Right lobe of liver (tissue), 4 donors: ENCODE measurements around the gene HELZ2.

ENCODE experiments used
- POLR2A ChIP-seq: fragments of 450-650 bp; IDR thresholded peaks from one replicate; pipeline ENCODE4 v1.6.1; 2017; ENCODE audit warnings: antibody characterized with exemption, mild to moderate bottlenecking
- TF ChIP-seq, protein P1 (sequence below), 4 donors: fragments of 200-600 bp in 3 of 4; fragments of 450-650 bp in 1 of 4; IDR thresholded peaks; one replicate each; pipeline versions ENCODE4 v1.5.1 to v1.8.0; 2016 to 2022; ENCODE audit warnings: antibody characterized with exemption in 4 of 4, mild to moderate bottlenecking in 2 of 4
- donor health status: DM: no; HTN: no; CAD: no.
- donor health status: DM: no; HTN: no; CAD: no.
- donor health status: DM: no; HTN: yes; CAD: no.

DNA sequence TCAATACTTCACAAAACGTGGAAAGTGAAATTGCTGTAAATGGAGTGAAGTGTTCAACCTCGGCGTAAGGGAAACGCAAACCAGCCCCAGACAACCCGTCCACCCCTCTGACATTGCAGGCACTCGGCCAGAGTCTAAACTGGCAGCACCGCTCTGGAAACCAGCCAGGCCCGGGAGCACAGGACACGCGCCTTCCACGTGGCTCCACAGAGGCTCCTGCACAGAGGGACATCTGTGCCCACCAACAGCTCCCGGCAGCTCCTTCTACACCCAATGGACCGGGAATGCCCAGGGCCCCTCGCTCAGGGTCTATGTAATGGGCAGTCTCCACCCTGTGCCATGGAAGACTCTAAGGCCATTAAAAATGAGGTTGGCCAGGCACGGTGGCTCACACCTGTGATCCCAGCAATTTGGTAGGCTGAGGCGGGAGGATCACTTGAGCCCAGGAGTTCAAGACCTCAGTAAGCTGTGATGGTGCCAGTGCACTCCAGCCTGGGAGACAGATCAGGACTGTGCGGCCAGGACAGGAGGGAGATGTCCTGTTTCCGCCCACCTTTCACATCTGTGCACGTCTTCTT, 3.4 kb upstream of the HELZ2 start:
- TF ChIP-seq POLR2A: no peak
- TF ChIP-seq, protein P1, sequence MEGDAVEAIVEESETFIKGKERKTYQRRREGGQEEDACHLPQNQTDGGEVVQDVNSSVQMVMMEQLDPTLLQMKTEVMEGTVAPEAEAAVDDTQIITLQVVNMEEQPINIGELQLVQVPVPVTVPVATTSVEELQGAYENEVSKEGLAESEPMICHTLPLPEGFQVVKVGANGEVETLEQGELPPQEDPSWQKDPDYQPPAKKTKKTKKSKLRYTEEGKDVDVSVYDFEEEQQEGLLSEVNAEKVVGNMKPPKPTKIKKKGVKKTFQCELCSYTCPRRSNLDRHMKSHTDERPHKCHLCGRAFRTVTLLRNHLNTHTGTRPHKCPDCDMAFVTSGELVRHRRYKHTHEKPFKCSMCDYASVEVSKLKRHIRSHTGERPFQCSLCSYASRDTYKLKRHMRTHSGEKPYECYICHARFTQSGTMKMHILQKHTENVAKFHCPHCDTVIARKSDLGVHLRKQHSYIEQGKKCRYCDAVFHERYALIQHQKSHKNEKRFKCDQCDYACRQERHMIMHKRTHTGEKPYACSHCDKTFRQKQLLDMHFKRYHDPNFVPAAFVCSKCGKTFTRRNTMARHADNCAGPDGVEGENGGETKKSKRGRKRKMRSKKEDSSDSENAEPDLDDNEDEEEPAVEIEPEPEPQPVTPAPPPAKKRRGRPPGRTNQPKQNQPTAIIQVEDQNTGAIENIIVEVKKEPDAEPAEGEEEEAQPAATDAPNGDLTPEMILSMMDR (IDR thresholded peaks at IDR 0.05): no peak
